Measurements from ENCODE around the gene PLEKHH3.
"Not testable (repeated sequence)": the region's sequence is repeated elsewhere in the genome, so short reads cannot be mapped to it uniquely, and the experiment has no call there.

The PLEKHH3 gene

DNA sequence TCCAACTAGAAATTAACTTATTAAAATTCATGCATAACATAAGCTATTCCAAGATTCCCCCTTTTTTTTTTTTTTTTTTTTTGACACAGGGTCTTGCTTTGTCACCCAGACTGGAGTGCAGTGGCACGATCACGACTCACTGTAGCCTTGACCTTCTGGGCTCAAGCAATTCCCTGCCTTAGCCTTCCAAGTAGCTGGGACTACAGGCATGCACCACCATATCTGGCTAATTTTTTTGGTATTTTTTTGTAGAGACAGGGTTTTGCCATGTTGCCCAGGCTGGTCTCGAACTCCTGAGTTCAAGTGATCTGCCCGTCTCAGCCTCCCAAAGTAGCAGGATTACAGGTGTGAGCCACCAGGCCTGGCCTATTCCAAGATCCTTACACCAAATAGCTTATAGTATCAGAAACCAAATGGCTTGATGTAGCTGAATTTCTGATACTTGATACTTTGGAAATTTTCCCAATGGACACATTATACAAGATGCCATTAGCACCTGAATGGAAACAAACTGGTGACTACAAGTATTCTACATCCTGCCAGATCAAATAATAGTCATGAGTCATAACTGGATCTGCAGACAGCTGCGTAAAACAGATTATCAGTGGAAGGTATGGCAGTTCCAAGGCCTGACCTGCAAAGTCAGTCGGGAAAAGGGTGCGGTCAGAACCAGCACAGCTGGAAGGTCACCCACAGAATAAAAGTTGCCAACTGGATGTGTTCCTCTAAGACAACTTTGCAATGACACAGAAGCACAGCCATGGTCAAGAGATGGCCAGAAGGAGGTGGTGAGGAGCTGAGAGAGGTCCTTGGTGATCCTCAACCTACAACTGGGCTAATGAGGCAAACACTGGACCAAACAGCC is 52.8 kb downstream of the PLEKHH3 start:
- no peak for DNase-seq

GRCh38 chr17:42623271-42623670 is 53.5 kb downstream of the PLEKHH3 start:
- DNase-seq: no peak

DNA sequence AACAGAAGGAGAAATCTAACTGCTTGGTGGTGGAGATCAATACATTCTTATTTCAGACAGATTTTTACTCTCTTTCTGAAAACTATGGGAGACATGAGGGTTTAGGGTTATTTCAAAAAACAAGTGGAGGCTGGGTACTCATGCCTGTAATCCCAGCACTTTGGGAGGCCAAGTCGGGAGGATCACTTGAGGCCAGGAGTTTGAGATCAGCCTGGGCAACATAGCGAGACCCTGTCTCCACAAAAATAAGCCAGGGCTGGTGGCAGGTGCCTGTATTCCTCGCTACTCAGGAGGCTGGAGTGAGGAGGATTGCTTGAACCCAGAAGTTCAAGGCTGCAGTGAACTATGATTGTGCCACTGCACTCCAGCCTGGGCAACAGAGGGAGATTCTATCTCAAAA is 54.8 kb downstream of the PLEKHH3 start:
- not testable (repeated sequence) for DNase-seq

GRCh38 chr17:42618442-42619150 is 58.2 kb downstream of the PLEKHH3 start:
- no peak for DNase-seq

- DNase-seq: no peak
Observed at GRCh38 chr17:42617956-42618431, 58.8 kb downstream of the PLEKHH3 start.

Data from KG1 (cell line).